ENCODE measurements around the gene PNMT.

Gene PNMT

GRCh38 chr17:39628655-39629493 lies 39.4 kb upstream of the PNMT start:
- Histone ChIP-seq H3K4me1 (ENCODE audit: insufficient read depth, low read length) (peaks cover 38% of the 10 kb centered on the region), H3K9ac (ENCODE audit: low read depth, low read length) (no peak overlapping the region)

GRCh38 chr17:39629494-39629880 lies 38.8 kb upstream of the PNMT start:
- H3K9ac ChIP-seq (ENCODE audit: low read depth, low read length): no peak overlapping the region
- no peaks in the 10 kb centered on the region for H3K36me3 ChIP-seq (ENCODE audit: insufficient read depth, low read length)
- H3K9me3 ChIP-seq (ENCODE audit: control insufficient read depth, insufficient read depth, low read length): no peaks in the 10 kb centered on the region
- H3K4me1 ChIP-seq (ENCODE audit: insufficient read depth, low read length): peaks cover 39% of the 10 kb centered on the region

More at GRCh38 chr17:39628655-39629493, 39.4 kb upstream of the PNMT start:
- Histone ChIP-seq H3K36me3 (ENCODE audit: insufficient read depth, low read length) (no peaks in the 10 kb centered on the region), H3K9me3 (ENCODE audit: control insufficient read depth, insufficient read depth, low read length) (no peaks in the 10 kb centered on the region)

- Histone ChIP-seq H3K9ac (ENCODE audit: low read depth, low read length) (no peak overlapping the region), H3K9me3 (ENCODE audit: control insufficient read depth, insufficient read depth, low read length) (no peaks in the 10 kb centered on the region), H3K36me3 (ENCODE audit: insufficient read depth, low read length) (no peaks in the 10 kb centered on the region), H3K4me1 (ENCODE audit: insufficient read depth, low read length) (peaks cover 42% of the 10 kb centered on the region)
These were observed 38.4 kb upstream of the PNMT start for GRCh38 chr17:39629898-39630297.

GRCh38 chr17:39631403-39631802 lies 36.9 kb upstream of the PNMT start:
- Histone ChIP-seq H3K4me1 (ENCODE audit: insufficient read depth, low read length) (peaks cover 52% of the 10 kb centered on the region), H3K9ac (ENCODE audit: low read depth, low read length) (0 out of 2 replicates have a peak overlapping the region, but pooled peaks have one; percentile 0), H3K9me3 (ENCODE audit: control insufficient read depth, insufficient read depth, low read length) (no peaks in the 10 kb centered on the region)

GRCh38 chr17:39632153-39632941 lies 35.9 kb upstream of the PNMT start:
- Histone ChIP-seq H3K36me3 (ENCODE audit: insufficient read depth, low read length) (no peaks in the 10 kb centered on the region), H3K9ac (ENCODE audit: low read depth, low read length) (0 out of 2 replicates have a peak overlapping the region, but pooled peaks have one; percentile 0), H3K4me1 (ENCODE audit: insufficient read depth, low read length) (peaks cover 55% of the 10 kb centered on the region), H3K9me3 (ENCODE audit: control insufficient read depth, insufficient read depth, low read length) (no peaks in the 10 kb centered on the region)

More at GRCh38 chr17:39631403-39631802, 36.9 kb upstream of the PNMT start:
- H3K36me3 ChIP-seq (ENCODE audit: insufficient read depth, low read length): no peaks in the 10 kb centered on the region

- H3K9me3 ChIP-seq (ENCODE audit: control insufficient read depth, insufficient read depth, low read length): no peaks in the 10 kb centered on the region
- peaks cover 45% of the 10 kb centered on the region for H3K4me1 ChIP-seq (ENCODE audit: insufficient read depth, low read length)
- no peak overlapping the region for H3K9ac ChIP-seq (ENCODE audit: low read depth, low read length)
- H3K36me3 ChIP-seq (ENCODE audit: insufficient read depth, low read length): no peaks in the 10 kb centered on the region
These were observed 34.6 kb upstream of the PNMT start for GRCh38 chr17:39633570-39634183.

GRCh38 chr17:39634384-39634871 lies 33.8 kb upstream of the PNMT start:
- H3K4me1 ChIP-seq (ENCODE audit: insufficient read depth, low read length): peaks cover 42% of the 10 kb centered on the region
- H3K9ac ChIP-seq (ENCODE audit: low read depth, low read length): no peak overlapping the region
- no peaks in the 10 kb centered on the region for H3K36me3 ChIP-seq (ENCODE audit: insufficient read depth, low read length)
- H3K9me3 ChIP-seq (ENCODE audit: control insufficient read depth, insufficient read depth, low read length): no peaks in the 10 kb centered on the region

GRCh38 chr17:39635614-39636176 lies 32.6 kb upstream of the PNMT start:
- H3K9me3 ChIP-seq (ENCODE audit: control insufficient read depth, insufficient read depth, low read length): no peaks in the 10 kb centered on the region
- H3K9ac ChIP-seq (ENCODE audit: low read depth, low read length): no peak overlapping the region
- H3K36me3 ChIP-seq (ENCODE audit: insufficient read depth, low read length): no peaks in the 10 kb centered on the region
- H3K4me1 ChIP-seq (ENCODE audit: insufficient read depth, low read length): peaks cover 45% of the 10 kb centered on the region

- no peaks in the 10 kb centered on the region for H3K9me3 ChIP-seq (ENCODE audit: control insufficient read depth, insufficient read depth, low read length)
- H3K9ac ChIP-seq (ENCODE audit: low read depth, low read length): peak overlapping the region; percentile 80
- no peaks in the 10 kb centered on the region for H3K36me3 ChIP-seq (ENCODE audit: insufficient read depth, low read length)
- H3K4me1 ChIP-seq (ENCODE audit: insufficient read depth, low read length): peaks cover 39% of the 10 kb centered on the region
These were observed 31.7 kb upstream of the PNMT start for GRCh38 chr17:39636587-39636926.

GRCh38 chr17:39636927-39637736 lies 31.1 kb upstream of the PNMT start, which contains the start of gene STARD3:
TSS of gene STARD3 (plus strand) at chr17:39637144. CDS start at chr17:39653532, 16,388 bp downstream.
- Histone ChIP-seq H3K9ac (ENCODE audit: low read depth, low read length) (peak within 1 kb of the TSS; percentile 80), H3K4me1 (ENCODE audit: insufficient read depth, low read length) (peaks cover 34% of the 10 kb centered on the region), H3K36me3 (ENCODE audit: insufficient read depth, low read length) (no peaks in the 10 kb centered on the region), H3K9me3 (ENCODE audit: control insufficient read depth, insufficient read depth, low read length) (no peaks in the 10 kb centered on the region)

GRCh38 chr17:39638317-39638716 lies 29.9 kb upstream of the PNMT start:
- peaks cover 27% of the 10 kb centered on the region for H3K4me1 ChIP-seq (ENCODE audit: insufficient read depth, low read length)
- no peaks in the 10 kb centered on the region for H3K9me3 ChIP-seq (ENCODE audit: control insufficient read depth, insufficient read depth, low read length)
- H3K36me3 ChIP-seq (ENCODE audit: insufficient read depth, low read length): no peaks in the 10 kb centered on the region
- no peak overlapping the region for H3K9ac ChIP-seq (ENCODE audit: low read depth, low read length)

- Histone ChIP-seq H3K9ac (ENCODE audit: low read depth, low read length) (no peak overlapping the region), H3K4me1 (ENCODE audit: insufficient read depth, low read length) (peaks cover 29% of the 10 kb centered on the region), H3K36me3 (ENCODE audit: insufficient read depth, low read length) (no peaks in the 10 kb centered on the region), H3K9me3 (ENCODE audit: control insufficient read depth, insufficient read depth, low read length) (no peaks in the 10 kb centered on the region)
These were observed 29.2 kb upstream of the PNMT start for GRCh38 chr17:39639043-39639442.

GRCh38 chr17:39639566-39640458 lies 28.4 kb upstream of the PNMT start:
- H3K36me3 ChIP-seq (ENCODE audit: insufficient read depth, low read length): no peaks in the 10 kb centered on the region
- peaks cover 29% of the 10 kb centered on the region for H3K4me1 ChIP-seq (ENCODE audit: insufficient read depth, low read length)
- H3K9ac ChIP-seq (ENCODE audit: low read depth, low read length): no peak overlapping the region
- H3K9me3 ChIP-seq (ENCODE audit: control insufficient read depth, insufficient read depth, low read length): no peaks in the 10 kb centered on the region

All from ES-I3 (cell line).